ENCODE measurements around the gene COX11.

Gene COX11, protein sequence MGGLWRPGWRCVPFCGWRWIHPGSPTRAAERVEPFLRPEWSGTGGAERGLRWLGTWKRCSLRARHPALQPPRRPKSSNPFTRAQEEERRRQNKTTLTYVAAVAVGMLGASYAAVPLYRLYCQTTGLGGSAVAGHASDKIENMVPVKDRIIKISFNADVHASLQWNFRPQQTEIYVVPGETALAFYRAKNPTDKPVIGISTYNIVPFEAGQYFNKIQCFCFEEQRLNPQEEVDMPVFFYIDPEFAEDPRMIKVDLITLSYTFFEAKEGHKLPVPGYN

DNA sequence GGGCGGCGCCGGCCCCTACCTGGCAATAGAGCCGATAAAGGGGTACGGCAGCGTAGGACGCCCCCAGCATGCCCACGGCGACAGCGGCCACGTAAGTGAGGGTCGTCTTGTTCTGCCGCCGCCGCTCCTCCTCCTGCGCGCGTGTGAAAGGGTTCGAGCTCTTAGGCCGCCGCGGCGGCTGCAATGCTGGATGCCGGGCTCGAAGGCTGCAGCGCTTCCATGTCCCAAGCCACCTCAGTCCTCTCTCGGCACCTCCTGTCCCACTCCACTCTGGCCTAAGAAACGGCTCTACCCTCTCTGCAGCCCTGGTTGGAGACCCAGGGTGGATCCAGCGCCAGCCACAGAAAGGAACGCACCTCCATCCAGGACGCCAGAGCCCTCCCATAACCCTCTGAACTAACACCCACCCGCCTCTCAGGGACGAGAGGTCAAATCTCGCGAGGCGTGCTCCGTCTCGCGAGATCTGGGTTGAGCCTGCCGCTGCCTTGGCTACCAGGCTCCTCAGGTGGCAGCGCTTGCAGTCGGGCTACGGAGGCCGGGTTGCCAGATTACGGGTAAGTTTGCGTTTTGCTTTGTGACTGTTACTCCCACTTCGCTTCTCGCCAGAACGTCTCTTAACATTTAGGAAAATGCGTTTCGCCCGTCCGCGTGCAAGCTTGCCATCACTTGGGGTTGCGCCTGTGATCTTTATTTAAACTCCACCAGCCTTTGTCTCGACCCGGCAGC is at the start of gene COX11, which contains the start of gene STXBP4:
Gene COX11, minus strand, starts transcription at position 393 of the 726 bp plus-strand sequence. Its CDS starts 8 bp downstream, at position 385.
Gene STXBP4, plus strand, starts transcription at position 504 of the 726 bp plus-strand sequence. CDS start 17,455 bp downstream, outside the sequence.
- DNase-seq (ENCODE audit: low spot score) = peak; percentile 98

DNA sequence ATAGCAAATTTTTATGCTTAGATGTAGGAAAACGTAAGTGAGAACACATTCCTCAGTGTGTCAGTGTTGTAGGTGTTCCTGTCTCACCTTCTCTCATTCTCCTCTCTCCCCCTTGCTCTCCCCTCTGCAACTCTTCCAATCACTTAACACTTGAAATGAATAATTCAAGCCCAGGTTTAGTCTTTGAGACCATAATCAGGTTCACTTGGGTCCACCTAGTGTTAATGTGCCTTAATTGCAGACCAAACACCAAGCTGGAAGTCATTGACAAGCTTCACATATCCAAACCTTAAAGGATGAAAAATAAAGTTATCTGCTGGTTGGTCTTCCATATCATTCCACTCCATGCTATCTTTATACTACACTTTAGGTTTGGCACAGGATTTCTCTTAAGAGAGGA is 37.1 kb upstream of the COX11 start:
- DNase-seq (ENCODE audit: low spot score) = no peak

DNA sequence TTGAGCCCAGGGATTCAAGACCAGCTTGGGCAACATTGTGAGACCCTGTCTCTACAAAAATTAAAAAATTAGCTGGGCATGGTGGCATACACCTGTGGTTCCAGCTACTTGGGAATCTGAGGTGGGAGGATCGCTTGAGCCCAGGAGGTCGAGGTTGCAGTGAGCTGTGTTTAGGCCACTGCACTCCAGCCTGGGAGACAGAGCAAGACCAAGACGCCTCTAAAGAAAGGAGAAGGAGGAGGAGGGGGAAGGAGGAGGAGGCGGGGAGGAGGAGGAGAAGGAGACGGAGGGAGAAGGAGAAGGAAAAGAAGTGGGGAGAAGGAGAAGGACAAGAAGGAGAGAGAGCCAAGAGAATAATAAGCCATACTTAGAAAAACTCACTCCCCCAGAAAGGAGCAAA is 36.0 kb upstream of the COX11 start:
- no peak for DNase-seq (ENCODE audit: low spot score)

DNA sequence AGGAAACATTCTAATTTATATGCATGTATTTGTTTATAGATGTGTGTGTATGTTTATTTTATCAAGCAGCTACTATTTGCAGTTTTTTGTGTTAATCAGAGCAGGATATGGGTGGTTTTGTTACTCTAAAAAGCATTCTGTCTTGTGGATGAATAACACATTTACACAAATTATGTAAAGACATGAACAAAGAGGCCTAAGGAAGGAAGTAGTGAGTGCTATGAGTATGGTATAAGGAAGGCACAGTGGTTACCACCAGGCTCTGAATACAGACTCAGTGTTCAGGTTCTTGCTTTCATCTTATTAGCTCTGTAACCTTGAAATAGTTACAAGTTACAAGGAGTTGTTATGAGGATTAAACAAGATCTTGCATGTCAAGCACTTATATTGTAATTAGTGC is 34.0 kb upstream of the COX11 start:
- DNase-seq (ENCODE audit: low spot score) = no peak

DNA sequence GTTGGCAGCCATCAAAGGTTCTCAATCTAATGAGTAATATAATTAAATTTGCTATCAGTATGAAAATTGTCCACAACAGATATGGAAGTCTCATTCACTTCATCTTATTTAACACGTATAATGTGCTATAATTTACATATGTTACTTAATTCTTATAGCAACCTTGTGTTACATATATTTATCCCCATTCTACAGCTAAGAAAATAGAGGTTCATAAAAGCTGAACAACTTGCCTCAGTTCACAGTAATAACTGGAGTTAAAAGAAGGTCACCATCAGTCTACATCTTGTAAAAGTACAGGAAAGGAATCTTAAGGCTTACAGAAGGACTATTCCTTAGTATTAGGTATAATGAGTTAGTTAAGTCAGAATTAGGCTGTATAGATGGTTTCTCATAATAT is 28.0 kb upstream of the COX11 start:
- no peak for DNase-seq (ENCODE audit: low spot score)

DNA sequence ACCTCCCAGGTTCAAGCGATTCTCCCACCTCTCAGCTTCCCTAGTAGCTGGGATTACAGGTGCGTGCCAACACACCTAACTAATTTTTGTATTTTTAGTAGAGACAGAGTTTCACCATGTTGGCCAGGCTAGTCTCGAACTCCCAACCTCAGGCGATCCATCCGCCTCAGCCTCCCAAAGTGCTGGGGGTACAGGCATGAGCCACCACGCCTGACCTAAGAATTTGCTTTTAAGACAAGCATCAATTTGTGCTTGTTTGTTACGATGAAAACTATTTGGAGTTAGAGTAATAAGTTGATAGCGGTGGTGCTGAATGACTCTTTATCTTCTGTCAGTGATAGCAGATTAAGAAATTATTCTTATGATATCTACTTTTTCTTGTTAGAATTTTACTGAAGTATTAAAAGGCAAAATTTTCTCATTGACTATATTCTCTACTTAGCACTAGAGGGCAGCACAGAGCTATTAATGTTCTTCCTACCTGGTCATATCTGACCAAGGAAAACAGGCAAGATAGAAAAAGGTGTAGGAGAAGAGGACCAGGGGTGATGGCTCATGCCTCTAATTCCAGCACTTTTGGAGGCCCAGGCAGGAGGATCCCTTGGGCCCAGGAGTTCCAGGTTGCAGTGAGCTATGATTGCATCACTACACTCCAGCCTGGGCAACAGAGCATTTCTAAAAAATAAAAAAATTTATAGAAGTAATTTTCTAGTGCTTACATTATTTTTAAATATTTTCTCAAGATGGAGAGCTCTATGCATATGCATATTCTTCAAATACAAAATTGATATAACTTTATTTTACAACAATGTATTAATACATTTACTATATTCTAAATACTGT is 24.6 kb upstream of the COX11 start:
- DNase-seq (ENCODE audit: low spot score) = peak; percentile 53

DNA sequence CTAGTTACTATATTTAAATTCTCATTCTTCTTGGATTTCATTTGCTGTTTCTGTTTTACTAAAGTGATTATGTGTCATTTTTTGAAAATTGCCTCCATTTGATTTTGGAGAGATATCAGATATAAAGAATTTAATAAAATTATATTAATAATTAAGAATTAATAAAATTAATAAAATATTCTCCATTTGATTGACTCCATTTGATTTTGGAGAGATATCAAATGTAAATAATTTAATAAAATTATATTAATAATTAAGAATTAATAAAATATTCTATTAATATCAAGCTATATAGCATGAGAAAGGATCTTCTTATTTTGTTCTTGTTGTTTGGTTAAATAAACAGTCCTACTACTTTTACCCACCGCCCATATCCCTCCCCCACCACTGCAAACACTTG is 23.1 kb upstream of the COX11 start:
- DNase-seq (ENCODE audit: low spot score) = no peak

DNA sequence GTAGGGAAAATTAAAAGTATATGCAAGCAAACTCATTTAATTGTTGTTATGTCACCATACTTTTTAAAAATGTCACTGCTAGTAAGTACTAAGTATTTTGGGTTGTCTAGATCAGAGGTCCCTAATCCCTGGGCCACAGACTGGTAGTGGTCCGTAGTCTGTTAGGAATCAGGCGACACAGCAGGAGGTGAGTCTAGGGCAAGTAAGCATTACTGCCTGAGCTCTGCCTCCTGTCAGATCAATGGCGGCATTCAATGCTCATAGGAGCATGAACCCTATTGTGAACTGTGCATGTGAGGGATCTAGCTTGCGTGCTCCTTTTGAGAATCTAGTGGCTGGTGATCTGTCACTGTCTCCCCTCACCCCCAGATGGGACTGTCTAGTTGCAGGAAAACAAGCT is 21.7 kb upstream of the COX11 start:
- DNase-seq (ENCODE audit: low spot score) = no peak

DNA sequence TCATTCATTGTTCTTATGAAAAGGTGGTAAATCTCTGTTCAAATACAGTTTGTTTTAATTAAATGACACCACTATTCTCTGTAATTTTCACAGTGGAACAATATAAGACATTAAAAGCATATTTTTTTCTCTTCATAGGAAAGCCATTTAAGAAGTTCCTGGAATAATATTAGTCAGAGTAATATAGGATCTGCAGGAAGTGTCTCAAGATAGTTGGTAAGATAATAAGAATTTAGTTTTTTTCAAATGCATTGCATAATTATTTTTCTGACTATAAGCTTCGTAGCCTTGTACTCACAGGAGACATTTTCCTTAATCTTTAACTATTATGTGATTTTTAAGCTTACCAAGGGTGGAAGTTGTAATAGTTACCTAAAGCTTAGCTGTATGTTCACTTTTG is 17.0 kb upstream of the COX11 start:
- no peak for DNase-seq (ENCODE audit: low spot score)

DNA sequence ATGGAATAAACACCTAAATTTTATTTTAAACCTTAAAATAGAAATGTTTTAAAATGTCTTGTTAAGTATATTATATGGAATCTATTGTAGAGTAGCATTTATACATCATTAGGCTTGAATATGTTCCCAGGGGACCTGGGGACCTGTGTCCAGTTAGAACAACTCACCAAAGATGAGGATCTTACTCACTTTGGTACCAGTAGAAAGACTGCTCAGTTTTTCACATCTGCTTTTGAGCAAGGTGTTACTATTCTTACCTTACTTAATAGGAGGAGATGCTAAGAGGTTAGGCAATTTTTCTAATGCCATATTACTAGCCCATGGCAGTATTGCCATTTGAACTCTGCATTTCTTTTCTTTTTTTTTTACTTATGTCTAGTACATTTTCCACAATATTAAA is 14.8 kb upstream of the COX11 start:
- no peak for DNase-seq (ENCODE audit: low spot score)

DNA sequence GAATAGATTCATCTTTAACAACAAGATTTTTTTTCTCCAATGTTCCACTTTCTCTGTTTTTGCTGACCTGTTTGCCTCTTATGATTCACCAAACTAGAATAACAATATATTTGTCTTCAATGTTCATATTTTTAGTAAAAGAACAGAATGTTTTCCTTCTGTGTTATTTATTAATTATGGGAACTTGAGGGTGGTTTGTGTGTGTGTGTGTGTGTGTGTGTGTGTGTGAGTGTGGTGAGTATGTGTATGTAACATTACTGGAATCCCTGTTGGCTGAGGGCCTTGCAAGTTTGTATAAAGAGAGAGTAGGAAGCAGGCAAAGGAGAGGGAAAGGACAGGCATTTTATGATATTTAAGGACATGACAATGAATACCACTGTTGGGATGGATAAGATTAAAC is 13.9 kb upstream of the COX11 start:
- no peak for DNase-seq (ENCODE audit: low spot score)

DNA sequence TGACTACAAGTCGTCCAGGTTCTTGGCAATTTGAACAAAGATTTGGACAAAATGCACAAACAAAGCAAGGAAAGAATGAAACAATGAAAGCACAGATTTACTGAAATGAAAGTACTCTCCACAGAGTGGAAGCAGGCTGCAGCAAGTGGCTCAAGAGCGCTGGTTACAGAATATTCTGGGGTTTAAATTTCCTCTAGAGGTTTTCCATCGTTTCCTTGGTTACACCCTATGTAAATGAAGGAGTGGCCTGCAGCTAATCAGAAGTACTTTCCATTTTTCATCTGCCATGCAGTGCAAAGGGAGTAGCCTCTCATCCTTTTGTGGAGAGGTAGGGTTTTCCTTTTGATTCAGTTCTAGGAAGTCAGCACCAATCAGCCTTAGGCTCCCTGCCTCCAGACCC is 11.9 kb upstream of the COX11 start:
- no peak for DNase-seq (ENCODE audit: low spot score)

DNA sequence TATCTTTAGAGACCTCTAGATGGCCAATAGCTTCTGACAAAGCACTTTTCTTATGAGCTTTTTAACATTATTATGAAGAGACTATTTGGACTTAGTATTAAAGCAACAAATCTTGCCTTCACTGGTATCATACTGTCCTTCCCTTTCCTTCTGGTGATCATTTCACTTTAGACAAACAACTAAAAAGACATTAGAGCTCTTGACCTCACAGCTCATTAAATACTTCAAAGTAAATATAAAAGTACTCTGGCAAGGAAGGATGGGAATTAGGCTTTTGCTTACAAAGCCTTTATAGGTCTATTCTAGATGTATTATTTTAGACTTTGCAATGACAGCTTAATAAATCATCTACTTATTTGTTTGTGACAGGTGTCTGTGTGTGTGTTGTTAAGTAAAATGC is 11.2 kb upstream of the COX11 start:
- DNase-seq (ENCODE audit: low spot score) = no peak

DNA sequence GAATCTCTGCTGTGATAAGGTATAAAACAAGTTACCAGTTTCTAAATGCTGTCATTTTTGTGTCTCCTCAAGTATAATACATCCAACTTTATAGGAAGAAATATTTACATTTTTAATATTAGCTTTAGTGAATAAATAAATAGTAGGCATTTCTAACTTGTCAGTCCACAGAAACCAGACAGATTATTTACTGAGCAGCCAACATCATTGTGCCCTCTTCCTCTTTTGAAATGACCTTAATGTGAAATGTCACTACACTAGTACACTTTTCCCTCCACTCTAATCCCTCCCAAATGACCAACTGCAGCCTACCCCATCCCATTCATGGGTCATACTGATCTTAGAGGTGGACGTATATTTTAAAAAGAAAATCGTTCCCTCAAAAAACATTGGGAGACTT is 9.3 kb upstream of the COX11 start:
- no peak for DNase-seq (ENCODE audit: low spot score)

DNA sequence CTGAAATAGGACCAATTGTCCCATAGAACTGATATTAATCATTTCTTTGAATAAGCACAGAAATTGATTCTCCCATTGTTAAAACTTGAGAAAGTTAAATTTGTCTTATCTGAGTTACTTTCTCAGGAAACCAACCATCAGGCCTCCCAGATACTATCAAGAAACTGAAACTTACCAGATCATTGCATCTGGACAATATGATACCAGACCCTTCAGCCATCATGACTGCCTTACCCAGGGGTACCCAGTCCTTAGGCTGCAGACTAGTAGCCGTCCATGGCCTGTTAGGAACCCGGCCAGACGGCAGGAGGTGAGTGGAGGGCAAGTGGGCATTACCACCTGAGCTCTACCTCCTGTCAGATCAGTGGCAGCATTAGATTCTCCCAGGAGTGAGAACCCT is 7.9 kb upstream of the COX11 start:
- DNase-seq (ENCODE audit: low spot score) = no peak

DNA sequence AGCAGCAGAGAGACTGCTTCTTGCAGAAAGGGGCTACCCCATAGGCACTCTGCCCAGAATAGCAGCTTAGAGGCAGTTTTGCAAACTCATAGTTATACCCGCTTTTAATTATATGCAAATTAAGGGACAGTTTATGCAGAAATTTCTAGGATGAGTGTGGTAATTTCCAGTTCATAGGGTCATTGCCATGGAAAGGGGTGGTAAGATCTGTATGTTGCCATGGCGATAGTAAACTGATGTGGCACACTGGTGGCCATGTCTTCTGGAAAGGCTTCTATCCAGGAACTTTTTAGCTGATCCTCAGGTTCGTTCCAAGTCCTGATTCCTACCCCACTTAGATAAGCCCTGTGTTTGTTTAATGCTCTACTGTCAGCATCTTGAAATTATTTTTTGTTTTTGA is 6.3 kb upstream of the COX11 start:
- DNase-seq (ENCODE audit: low spot score) = no peak

DNA sequence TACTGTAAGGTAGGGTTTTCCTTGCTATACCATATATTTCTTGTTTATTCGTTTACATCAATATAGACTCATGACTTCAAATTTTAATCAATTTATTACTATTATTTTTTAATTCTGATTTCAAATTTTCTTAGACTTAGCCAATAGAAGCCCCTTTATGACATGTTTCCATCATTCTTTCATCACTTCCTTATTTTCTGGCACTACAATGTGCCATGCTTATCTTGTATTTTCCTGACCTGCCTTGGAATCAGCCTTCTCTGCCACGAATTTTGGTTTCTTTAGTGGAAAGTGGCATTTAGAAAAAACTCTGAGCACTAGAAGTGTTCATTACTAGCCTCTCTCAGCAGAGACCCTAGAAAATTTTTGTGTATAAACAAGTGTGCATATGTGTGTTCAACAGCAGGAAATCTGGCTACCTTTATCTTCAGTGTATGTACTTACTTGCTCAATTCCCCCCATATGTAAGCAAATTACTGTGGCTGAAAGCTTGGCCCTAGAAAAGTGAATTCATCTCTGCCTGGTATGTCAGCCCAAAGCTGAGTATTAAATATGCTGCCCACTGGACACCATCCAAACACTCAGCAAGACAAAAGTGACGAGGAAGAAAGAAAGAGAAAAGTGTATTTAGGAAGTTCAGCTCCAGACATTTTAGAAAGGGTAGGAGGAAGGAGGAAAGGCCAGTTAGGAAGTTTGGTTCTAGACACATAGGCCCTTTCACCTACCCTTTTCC is 4.1 kb upstream of the COX11 start:
- no peak for DNase-seq (ENCODE audit: low spot score)

DNA sequence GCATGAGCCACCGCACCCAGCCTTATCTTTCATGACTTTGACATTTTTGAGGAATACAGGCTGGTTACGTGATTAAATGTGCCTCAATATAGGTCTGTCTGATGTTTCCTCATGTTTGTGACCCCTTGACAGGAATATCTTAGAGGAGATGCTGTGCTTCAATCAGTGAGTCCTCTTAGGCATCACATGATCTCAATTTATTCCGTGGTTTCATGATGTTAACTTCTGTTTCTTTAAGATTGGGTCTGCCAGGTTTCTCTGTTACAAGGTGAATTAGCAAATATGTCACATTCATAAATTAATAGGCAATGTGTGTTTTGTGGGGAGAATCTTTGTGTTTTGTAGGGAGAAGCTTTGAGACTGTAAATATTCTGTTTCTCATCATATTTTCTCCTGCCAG is 3.4 kb upstream of the COX11 start:
- DNase-seq (ENCODE audit: low spot score) = no peak

DNA sequence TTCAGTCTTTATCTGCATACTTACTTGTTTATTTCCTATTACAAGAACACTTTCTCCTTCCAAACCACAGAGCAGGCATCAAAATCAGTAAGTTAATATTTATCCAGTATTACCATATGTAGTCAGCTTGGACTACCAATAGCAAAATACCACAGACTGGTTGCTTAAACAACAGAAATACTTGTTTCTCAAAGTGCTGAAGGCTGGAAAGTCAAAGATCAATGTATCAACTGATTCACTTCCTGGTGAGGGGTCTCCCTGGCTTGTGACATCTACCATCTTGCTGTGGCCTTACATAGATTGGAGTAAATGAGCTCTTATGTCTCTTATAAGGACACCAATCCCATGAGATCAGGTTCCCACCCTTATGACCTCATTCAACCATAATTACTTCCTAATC is 2.7 kb upstream of the COX11 start:
- no peak for DNase-seq (ENCODE audit: low spot score)

DNA sequence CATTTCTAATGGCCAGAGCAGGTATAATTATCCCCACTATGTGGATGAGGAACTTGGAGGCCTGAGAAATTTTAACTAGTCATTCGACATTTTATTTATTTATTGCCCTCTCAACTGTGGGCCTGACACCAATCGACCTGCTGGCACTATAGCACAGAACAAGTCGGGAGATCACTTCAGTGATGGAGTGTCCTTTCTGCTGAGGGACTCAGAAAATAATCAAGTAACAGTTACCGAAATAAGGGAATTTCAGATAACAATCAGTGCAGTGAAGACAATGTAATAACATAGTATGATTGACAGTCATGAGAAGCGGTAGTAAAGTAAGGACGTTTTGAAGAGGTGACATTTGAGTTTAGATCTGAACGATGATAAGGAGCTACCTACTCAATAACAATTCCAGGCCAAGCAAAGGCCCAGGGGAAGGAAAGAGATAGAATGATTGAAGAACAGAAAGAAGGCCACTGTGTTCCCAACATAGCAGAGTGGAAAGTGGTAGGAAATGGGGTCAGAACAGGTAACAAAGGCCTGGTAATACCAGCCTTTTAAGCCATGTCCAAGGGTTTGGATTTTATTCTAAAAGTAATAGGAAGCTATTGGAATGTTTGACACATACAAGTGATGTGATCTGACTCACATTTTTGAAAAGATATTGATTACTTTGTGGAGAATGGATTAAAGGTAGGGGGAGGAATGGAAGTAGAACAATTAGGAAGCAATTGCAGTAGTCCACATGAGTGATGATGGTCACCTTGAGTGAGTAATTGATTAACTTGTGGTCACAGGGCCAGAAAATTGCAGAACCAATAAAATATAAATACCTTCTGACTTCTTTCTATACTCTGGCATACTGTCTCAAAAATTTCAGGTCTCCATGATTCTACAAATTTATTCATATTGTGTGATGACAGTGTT is 1.5 kb upstream of the COX11 start:
- DNase-seq (ENCODE audit: low spot score) = no peak

DNA sequence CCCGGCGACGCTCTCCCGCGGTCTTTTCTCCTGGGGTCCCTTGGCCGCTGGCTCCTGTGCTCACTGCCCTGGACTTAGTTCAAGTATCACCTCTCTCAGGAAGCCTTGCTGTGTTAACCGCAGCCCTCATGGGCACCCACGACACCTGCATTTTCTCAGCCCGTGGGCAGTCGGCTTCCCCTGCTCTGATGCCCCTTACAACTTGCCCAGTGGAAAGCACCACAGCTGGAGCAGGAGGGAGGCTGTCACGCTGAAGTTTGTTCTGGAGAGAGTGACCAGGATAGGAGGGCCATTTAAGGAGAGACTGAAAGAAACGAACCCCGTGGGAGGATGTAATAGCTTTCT is 506 bp upstream of the COX11 start:
- peak; percentile 43 for DNase-seq (ENCODE audit: low spot score)

Measured in Ammon's horn (tissue), 1 donor.